Measurements from ENCODE around the gene PRKCH.

GRCh38 chr14:61513986-61514830 is 192.8 kb downstream of the PRKCH start:
- TF ChIP-seq CTCF (IDR thresholded peaks at IDR 0.05) (no peak), POLR2A (IDR thresholded peaks at IDR 0.05) (no peak)
